HepG2 (cell line): ENCODE results near the gene SLC25A10. TPM values are rescaled to one million over a fixed set of nuclear protein-coding genes. Genes with fewer than 3 reads are reported as not detected.

Source experiments
- AGO1 ChIP-seq: fragments of 200-400 bp; formaldehyde crosslinking; IDR thresholded peaks from 2 replicates; pipeline ENCODE4 v1.6.1; 2017; ENCODE audit warnings: mild to moderate bottlenecking, low read depth, low read length, moderate library complexity; ENCODE audit not compliant: poor library complexity, severe bottlenecking
- CEBPG ChIP-seq: IDR thresholded peaks from 2 replicates; pipeline ENCODE4 v1.6.1; 2016
- FOXO1 ChIP-seq: sonication (generic); formaldehyde crosslinking; IDR thresholded peaks from 2 replicates; pipeline ENCODE4 v1.4.0; 2020; ENCODE audit warnings: missing genetic modification reagents
- HES4 ChIP-seq: sonication (generic); formaldehyde crosslinking; IDR thresholded peaks from 2 replicates; pipeline ENCODE4 v1.9.0; 2021; ENCODE audit warnings: mild to moderate bottlenecking, missing genetic modification reagents, borderline replicate concordance
- HMG20B ChIP-seq: conservative IDR thresholded peaks from 2 replicates; pipeline ENCODE4 v1.6.1; 2016; ENCODE audit warnings: missing genetic modification reagents, missing compliant biosample characterization
- HNF4A ChIP-seq: sonication (generic); formaldehyde crosslinking; IDR thresholded peaks from 2 replicates; pipeline ENCODE4 v1.4.0; 2020; ENCODE audit warnings: missing genetic modification reagents
- HNF4G ChIP-seq, 2 experiments: sonication (generic) in 1 of 2; formaldehyde crosslinking in 1 of 2; IDR thresholded peaks; 2 replicates each; pipeline versions ENCODE4 v1.4.0 to v1.6.1; 2011 to 2020; ENCODE audit warnings: borderline replicate concordance in 2 of 2, low read depth in 2 of 2, mild to moderate bottlenecking in 2 of 2, low read length in 1 of 2, missing genetic modification reagents in 1 of 2, moderate library complexity in 1 of 2
- HOXA3 ChIP-seq: sonication (generic); formaldehyde crosslinking; IDR thresholded peaks from 2 replicates; pipeline ENCODE4 v1.5.0; 2020; ENCODE audit warnings: missing genetic modification reagents
- MEIS2 ChIP-seq: sonication (generic); formaldehyde crosslinking; IDR thresholded peaks from 2 replicates; pipeline ENCODE4 v1.9.0; 2021; ENCODE audit warnings: mild to moderate bottlenecking, missing genetic modification reagents
- NFIB ChIP-seq: sonication (generic); formaldehyde crosslinking; IDR thresholded peaks from 2 replicates; pipeline ENCODE4 v1.9.0; 2021; ENCODE audit warnings: missing genetic modification reagents, mild to moderate bottlenecking, borderline replicate concordance
- PRMT3 ChIP-seq: sonication (generic); formaldehyde crosslinking; IDR thresholded peaks from 2 replicates; pipeline ENCODE4 v1.8.1; 2022; ENCODE audit warnings: low read depth, mild to moderate bottlenecking, moderate library complexity, missing genetic modification reagents, borderline replicate concordance
- SETDB1 ChIP-seq: sonication (generic); formaldehyde crosslinking; IDR thresholded peaks from 2 replicates; pipeline ENCODE4 v1.5.1; 2020; ENCODE audit warnings: missing genetic modification reagents, mild to moderate bottlenecking, borderline replicate concordance
- SOX5 ChIP-seq: IDR thresholded peaks from 2 replicates; pipeline ENCODE4 v1.6.1; 2016; ENCODE audit warnings: borderline replicate concordance
- ZBTB38 ChIP-seq: sonication (generic); formaldehyde crosslinking; IDR thresholded peaks from 2 replicates; pipeline ENCODE4 v1.5.1; 2020; ENCODE audit warnings: mild to moderate bottlenecking, missing genetic modification reagents
- ZKSCAN1 ChIP-seq: fragments of 150-350 bp; IDR thresholded peaks from 2 replicates; pipeline ENCODE4 v1.6.1; 2014; ENCODE audit warnings: low read length
- ZKSCAN5 ChIP-seq: sonication (generic); formaldehyde crosslinking; IDR thresholded peaks from 2 replicates; pipeline ENCODE4 v1.5.1; 2020; ENCODE audit warnings: mild to moderate bottlenecking, missing genetic modification reagents
- ZNF225 ChIP-seq: sonication (generic); formaldehyde crosslinking; IDR thresholded peaks from 2 replicates; pipeline ENCODE4 v1.4.0; 2020; ENCODE audit warnings: mild to moderate bottlenecking, missing genetic modification reagents
- ZNF382 ChIP-seq: sonication (generic); formaldehyde crosslinking; IDR thresholded peaks from 2 replicates; pipeline ENCODE4 v1.5.0; 2020; ENCODE audit warnings: missing genetic modification reagents, mild to moderate bottlenecking, borderline replicate concordance
- ZNF572 ChIP-seq: sonication (generic); formaldehyde crosslinking; IDR thresholded peaks from 2 replicates; pipeline ENCODE4 v1.5.1; 2020; ENCODE audit warnings: mild to moderate bottlenecking, missing genetic modification reagents
- polyA plus RNA-seq, 8 experiments: library from polyadenylated mRNA; depleted of rRNA in 3 of 8; stranded (reverse) in 7 of 8; unstranded in 1 of 8; fragments of >200 nt; fragmentation: Illumina TruSeq in 4 of 8; extraction: Trizol in 4 of 8; gene quantifications; 2 replicates each; pipeline versions ENCODE4 v1.2.1 to v1.2.3, GENCODE V29; 2011 to 2016; ENCODE audit warnings: low read depth in 4 of 8, missing spikeins in 1 of 8, mixed read lengths in 1 of 8; ENCODE audit not compliant: insufficient read depth in 1 of 8
- total RNA-seq, 5 experiments: library from RNA; depleted of rRNA; stranded (reverse); fragments of >200 nt; fragmentation: Illumina TruSeq; extraction: Trizol; gene quantifications; 2 replicates each; pipeline ENCODE4 v1.2.3, GENCODE V29; 2016; ENCODE audit warnings: low read depth in 1 of 5
- TF ChIP-seq, protein P1 (sequence below): sonication (generic); formaldehyde crosslinking; IDR thresholded peaks from 2 replicates; pipeline ENCODE4 v1.8.0; 2022; ENCODE audit warnings: mild to moderate bottlenecking, missing genetic modification reagents
- TF ChIP-seq, protein P2 (sequence below): sonication (generic); formaldehyde crosslinking; IDR thresholded peaks from 2 replicates; pipeline ENCODE4 v1.4.0; 2020; ENCODE audit warnings: missing genetic modification reagents, borderline replicate concordance
- TF ChIP-seq, protein P3 (sequence below): IDR thresholded peaks from 2 replicates; pipeline ENCODE4 v1.6.1; 2016; ENCODE audit warnings: missing compliant biosample characterization, missing genetic modification reagents, borderline replicate concordance
- TF ChIP-seq, protein P4 (sequence below): sonication (generic); formaldehyde crosslinking; IDR thresholded peaks from 2 replicates; pipeline ENCODE4 v1.5.1; 2020; ENCODE audit warnings: missing genetic modification reagents, mild to moderate bottlenecking, borderline replicate concordance

Gene SLC25A10
- total and polyA plus RNA-seq, 2 of the 13 experiments (the other 11 are each of a cell fraction or from before 2014, with no cell fraction given), result 46.5 to 140 TPM

DNA sequence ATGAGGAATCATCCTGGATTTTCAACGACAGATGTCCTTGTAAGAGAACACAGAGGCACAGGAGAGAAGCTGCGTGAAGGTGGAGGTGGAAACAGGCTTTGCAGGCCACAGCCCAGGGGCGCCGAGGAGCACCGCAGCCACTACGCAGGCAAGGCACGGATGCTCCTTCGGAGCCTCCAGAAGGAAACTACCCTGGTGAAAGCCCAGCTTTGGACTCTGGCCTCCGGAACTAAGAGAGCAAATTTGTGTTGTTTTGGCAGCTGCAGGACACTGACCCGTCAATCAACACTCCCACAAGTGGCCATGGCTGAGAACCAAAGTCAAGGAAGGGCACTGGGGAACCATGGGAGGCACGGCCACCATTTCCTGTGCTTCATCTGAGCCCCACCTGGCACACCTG is 31.9 kb upstream of the SLC25A10 start (continued):
- TF ChIP-seq, protein P1, sequence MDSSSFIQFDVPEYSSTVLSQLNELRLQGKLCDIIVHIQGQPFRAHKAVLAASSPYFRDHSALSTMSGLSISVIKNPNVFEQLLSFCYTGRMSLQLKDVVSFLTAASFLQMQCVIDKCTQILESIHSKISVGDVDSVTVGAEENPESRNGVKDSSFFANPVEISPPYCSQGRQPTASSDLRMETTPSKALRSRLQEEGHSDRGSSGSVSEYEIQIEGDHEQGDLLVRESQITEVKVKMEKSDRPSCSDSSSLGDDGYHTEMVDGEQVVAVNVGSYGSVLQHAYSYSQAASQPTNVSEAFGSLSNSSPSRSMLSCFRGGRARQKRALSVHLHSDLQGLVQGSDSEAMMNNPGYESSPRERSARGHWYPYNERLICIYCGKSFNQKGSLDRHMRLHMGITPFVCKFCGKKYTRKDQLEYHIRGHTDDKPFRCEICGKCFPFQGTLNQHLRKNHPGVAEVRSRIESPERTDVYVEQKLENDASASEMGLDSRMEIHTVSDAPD (CRISPR knock-in tag), result no peak
- TF ChIP-seq HES4 (CRISPR knock-in tag) (no peak), HMG20B (CRISPR knock-in tag) (no peak), HNF4G (IDR thresholded peaks at IDR 0.05; ENCODE audit: borderline replicate concordance, low read depth, low read length) (no peak), HNF4G (CRISPR knock-in tag; IDR thresholded peaks at IDR 0.05; ENCODE audit: borderline replicate concordance, low read depth) (no peak), ZBTB38 (CRISPR knock-in tag) (peak; percentile 88), PRMT3 (CRISPR knock-in tag) (no peak), SETDB1 (CRISPR knock-in tag) (no peak), ZKSCAN1 (no peak), ZNF572 (CRISPR knock-in tag) (no peak), HOXA3 (CRISPR knock-in tag) (peak; percentile 36; the same call in 1 of the 2 replicates), AGO1 (no peak), CEBPG (CRISPR knock-in tag) (no peak), ZNF225 (CRISPR knock-in tag) (no peak), MEIS2 (CRISPR knock-in tag) (peak; percentile 76), HNF4A (CRISPR knock-in tag) (peak; percentile 76), FOXO1 (CRISPR knock-in tag) (peak; percentile 18; the same call in 1 of the 2 replicates), SOX5 (CRISPR knock-in tag) (no peak), ZNF382 (no peak), ZKSCAN5 (CRISPR knock-in tag) (no peak), NFIB (no peak)
- TF ChIP-seq, protein P2, sequence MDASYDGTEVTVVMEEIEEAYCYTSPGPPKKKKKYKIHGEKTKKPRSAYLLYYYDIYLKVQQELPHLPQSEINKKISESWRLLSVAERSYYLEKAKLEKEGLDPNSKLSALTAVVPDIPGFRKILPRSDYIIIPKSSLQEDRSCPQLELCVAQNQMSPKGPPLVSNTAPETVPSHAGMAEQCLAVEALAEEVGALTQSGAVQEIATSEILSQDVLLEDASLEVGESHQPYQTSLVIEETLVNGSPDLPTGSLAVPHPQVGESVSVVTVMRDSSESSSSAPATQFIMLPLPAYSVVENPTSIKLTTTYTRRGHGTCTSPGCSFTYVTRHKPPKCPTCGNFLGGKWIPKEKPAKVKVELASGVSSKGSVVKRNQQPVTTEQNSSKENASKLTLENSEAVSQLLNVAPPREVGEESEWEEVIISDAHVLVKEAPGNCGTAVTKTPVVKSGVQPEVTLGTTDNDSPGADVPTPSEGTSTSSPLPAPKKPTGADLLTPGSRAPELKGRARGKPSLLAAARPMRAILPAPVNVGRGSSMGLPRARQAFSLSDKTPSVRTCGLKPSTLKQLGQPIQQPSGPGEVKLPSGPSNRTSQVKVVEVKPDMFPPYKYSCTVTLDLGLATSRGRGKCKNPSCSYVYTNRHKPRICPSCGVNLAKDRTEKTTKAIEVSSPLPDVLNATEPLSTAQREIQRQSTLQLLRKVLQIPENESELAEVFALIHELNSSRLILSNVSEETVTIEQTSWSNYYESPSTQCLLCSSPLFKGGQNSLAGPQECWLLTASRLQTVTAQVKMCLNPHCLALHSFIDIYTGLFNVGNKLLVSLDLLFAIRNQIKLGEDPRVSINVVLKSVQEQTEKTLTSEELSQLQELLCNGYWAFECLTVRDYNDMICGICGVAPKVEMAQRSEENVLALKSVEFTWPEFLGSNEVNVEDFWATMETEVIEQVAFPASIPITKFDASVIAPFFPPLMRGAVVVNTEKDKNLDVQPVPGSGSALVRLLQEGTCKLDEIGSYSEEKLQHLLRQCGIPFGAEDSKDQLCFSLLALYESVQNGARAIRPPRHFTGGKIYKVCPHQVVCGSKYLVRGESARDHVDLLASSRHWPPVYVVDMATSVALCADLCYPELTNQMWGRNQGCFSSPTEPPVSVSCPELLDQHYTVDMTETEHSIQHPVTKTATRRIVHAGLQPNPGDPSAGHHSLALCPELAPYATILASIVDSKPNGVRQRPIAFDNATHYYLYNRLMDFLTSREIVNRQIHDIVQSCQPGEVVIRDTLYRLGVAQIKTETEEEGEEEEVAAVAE (CRISPR knock-in tag), result no peak
- TF ChIP-seq, protein P3, sequence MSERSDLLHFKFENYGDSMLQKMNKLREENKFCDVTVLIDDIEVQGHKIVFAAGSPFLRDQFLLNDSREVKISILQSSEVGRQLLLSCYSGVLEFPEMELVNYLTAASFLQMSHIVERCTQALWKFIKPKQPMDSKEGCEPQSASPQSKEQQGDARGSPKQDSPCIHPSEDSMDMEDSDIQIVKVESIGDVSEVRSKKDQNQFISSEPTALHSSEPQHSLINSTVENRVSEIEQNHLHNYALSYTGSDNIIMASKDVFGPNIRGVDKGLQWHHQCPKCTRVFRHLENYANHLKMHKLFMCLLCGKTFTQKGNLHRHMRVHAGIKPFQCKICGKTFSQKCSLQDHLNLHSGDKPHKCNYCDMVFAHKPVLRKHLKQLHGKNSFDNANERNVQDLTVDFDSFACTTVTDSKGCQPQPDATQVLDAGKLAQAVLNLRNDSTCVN (CRISPR knock-in tag), result 0 out of 2 replicates have a peak, but pooled peaks have one; percentile 24
- TF ChIP-seq, protein P4, sequence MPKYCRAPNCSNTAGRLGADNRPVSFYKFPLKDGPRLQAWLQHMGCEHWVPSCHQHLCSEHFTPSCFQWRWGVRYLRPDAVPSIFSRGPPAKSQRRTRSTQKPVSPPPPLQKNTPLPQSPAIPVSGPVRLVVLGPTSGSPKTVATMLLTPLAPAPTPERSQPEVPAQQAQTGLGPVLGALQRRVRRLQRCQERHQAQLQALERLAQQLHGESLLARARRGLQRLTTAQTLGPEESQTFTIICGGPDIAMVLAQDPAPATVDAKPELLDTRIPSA, result no peak
